SIG-M5 (cell line): ENCODE results near the gene UBE2I.
"Not testable (repeated sequence)": the region's sequence is repeated elsewhere in the genome, so short reads cannot be mapped to it uniquely, and the experiment has no call there.

ENCODE experiments used
- DNase-seq: peaks from one replicate; lab custom pipeline; 2025; lab: John Stamatoyannopoulos, UW

Gene UBE2I

GRCh38 chr16:1277617-1278282 lies 31.7 kb upstream of the UBE2I start:
- DNase-seq, result no peak

DNA sequence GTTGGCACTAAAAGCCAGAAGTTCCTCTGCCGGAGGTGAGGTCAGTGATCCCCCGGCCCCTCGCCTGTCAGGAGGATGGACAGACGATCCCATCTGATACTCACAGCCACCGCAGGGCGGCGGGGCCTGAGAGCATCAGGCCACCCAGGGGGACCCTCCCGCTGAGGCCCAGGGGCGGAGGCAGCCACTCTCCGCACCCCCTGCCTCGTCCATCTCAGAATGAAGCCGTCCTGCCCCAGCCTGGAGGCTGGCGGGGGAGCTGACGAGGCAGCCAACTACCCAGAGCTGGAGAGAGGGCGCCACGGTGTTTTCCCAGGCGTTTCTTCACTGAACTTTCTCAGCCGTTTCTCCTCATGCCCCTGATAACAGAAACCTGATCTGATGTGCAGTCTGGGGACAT lies 31.0 kb upstream of the UBE2I start:
- DNase-seq, result no peak

GRCh38 chr16:1279081-1279944 lies 30.1 kb upstream of the UBE2I start:
- no peak for DNase-seq

DNA sequence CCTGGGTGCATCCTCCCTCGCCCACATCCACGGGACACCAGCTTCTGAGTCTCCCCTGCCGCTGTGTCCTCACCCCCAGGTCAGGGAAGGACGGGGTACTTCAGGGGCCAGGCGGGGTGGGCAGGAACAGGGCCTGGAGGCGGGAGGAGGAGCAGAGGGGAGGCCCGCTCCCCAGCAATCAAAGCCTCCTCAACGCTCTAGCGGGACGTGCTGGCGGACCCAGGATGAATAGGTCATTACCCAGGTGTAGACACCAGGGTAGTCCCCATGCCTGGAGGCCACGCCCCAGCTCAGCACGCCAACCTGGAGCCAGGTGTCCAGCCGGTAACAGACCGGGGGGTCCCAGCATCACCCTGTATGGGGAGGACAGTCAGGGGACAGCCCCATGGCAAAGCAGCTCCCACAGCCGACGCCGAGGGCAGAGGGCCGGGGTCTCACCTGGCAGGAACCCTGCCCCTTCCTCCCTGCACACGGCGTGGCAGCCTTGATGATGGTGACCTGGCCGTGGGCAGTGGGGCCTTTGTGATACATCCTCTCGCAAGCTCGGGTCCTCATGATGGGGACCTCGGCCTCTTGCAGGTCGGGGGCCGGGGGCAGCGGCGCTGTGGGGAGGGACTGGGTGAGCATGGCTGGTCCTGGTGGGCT lies 29.4 kb upstream of the UBE2I start:
- no peak for DNase-seq

GRCh38 chr16:1280783-1281182 lies 28.7 kb upstream of the UBE2I start:
- no peak for DNase-seq

- DNase-seq, result no peak
Measured at GRCh38 chr16:1281517-1281916, 27.9 kb upstream of the UBE2I start.

DNA sequence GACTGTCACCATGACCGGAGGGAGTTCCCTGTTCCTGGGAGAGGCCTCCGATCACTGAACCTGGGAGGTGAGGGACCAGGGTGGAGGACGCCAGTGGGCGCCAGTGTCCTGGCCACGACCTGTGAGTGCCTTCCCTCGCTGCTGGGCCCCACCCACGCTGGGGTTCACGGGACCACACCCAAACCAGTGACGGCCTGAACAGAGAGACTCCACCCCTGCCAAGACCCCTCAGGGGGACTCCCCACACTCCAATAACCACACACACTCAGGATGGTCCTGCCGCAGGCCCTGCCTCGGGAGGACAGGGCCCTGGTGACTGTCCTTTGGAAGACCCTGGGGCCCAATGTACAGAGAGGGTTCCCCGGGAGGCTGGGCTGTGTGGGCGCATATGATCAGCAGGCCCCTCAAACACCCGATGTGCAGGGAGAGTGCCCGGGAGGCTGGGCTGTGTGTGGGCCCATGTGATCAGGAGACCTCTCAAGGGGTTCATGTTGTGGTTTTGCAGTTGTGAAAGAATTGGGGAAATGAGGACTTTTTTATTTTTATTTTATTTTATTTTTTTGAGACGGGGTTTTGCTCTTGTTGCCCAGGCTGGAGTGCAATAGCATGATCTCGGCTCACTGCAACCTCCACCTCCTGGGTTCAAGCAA lies 27.0 kb upstream of the UBE2I start:
- DNase-seq, result no peak

- no peak for DNase-seq
Measured at GRCh38 chr16:1283296-1283695, 26.1 kb upstream of the UBE2I start.

DNA sequence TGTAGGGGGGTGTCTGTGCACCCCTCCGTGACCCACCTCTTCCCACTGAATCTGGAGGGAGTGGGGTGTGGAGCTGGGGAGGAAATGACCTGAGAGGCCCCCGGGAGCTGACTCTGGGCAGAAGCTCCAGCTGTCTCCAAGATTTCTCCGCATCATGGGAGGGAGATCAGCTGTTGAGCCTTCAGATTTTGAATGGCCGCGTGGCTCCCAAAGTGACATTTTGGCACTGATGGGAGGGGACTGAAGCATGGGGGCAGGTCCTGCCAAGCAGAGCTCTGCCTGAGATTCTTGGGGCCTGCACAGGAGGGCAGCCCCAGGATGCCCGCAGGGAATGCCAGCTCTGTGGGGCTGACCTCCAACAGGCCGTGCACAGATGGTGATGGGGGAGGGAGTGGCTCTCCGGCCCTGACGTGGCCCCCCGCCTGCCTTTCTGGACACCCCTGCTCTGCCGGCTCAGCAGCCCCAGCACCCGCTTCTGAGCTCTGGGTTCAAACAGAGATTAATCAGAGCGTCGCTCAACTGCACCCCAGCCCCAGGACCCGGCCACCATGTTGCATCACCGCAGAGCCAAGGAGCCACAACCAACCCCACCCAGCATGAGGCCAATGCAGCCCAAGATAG lies 25.3 kb upstream of the UBE2I start:
- no peak for DNase-seq

DNA sequence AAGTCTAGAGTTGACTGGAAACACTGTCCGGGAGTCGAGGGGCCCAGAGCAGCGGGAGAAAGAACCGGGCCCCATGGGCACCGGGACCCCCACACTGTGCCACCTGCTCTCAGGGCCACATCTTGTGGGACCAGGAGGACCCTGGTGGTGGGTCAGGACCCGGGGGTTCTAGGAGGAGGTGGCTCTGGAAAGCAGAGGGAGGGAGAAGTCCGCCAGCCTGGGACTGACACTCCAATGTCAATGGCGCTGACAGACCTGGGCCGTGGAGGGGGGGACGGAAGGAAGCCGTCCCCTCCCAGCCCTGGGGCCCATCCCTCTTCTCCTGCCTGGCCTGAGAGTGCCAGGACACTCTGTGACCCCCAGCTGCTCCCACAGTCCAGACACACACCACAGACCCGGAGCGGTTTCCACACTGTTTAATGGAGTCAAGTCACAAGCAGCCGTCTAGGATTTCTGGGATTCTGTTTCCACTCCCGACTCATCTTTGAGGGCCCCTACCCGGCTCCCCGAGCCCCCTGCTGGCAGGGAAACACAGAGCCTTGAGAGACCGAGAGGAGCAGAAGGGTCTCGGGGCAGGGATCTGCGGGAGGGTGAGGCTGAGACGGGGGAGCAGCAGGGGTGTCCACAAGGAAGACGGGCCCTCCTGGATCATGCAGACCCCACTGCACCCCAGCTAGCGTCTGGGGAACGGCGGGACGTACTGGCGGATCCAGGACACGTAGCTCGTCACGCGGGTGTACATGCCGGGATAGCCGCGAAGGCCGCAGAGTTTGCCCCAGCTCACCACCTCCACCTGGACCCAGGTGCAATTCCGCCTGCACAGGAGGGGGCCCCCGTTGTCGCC lies 23.5 kb upstream of the UBE2I start:
- DNase-seq, result no peak

- DNase-seq, result no peak
Measured at GRCh38 chr16:1286513-1287094, 22.8 kb upstream of the UBE2I start.

- no peak for DNase-seq
Measured at GRCh38 chr16:1287982-1288670, 21.3 kb upstream of the UBE2I start.

GRCh38 chr16:1288813-1289476 lies 20.5 kb upstream of the UBE2I start:
- no peak for DNase-seq

- DNase-seq, result no peak
Measured at GRCh38 chr16:1289477-1289866, 20.0 kb upstream of the UBE2I start.

DNA sequence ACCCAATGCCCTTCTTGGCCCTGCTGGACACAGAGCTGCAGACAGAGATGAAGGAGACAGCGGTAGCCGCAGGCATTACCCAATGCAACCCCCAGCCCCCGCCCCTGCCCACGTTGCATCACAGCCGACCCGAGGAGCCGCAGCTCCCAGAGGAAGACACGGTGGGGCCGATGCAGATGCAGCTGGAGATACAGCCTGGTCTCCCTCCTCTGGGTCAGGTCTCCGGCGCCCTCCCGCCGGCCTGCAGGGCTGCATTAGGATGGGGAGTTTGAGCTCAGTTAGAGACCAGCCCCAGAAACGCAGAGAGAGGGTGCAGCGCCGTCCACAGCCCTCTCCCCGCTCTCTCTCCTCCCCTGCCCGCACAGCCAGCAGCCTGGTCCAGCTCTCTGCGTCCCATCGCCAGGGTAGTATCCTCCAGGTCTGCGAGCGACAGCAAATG lies 19.4 kb upstream of the UBE2I start:
- DNase-seq, result no peak

- DNase-seq, result no peak
Measured at GRCh38 chr16:1290860-1291575, 18.4 kb upstream of the UBE2I start.

DNA sequence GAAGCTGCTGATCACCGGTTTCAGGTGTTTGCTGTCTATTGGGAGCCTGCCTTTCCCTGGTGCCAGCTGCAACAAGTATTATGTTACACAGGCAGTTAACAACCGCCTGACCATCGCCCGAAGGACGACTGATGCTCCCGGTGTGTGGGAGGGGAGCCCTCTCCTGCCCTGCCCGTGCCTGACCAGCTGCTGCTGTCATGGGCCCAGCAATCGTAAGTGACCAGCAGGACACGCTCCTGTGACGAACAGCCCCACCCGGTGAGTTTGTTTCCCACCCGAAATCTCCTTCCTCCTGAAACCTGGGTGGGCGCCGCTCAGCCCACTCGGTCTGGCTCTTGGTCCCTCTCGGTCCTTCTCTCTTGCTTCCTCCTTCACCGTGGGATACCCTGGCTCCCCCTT lies 17.9 kb upstream of the UBE2I start:
- no peak for DNase-seq

GRCh38 chr16:1292208-1292607 lies 17.2 kb upstream of the UBE2I start:
- not testable (repeated sequence) for DNase-seq

GRCh38 chr16:1292808-1293207 lies 16.6 kb upstream of the UBE2I start:
- DNase-seq, result not testable (repeated sequence)
